Spleen (tissue), 7 donors: ENCODE measurements around the gene RGS7BP.

Experiments
- CTCF ChIP-seq, 11 experiments: fragments of 200-600 bp in 7 of 11; fragments of 450-650 bp in 4 of 11; sonication (generic) in 4 of 11; IDR thresholded peaks in 8 of 11; conservative IDR thresholded peaks in 3 of 11; 1 replicate in 7 of 11; 2 replicates in 4 of 11; pipeline versions ENCODE4 v1.4.0 to v1.8.0; 2016 to 2021; ENCODE audit warnings: antibody characterized with exemption in 11 of 11, inconsistent platforms in 4 of 11, mild to moderate bottlenecking in 1 of 11
- POLR2A ChIP-seq, 3 donors: fragments of 450-650 bp; IDR thresholded peaks; one replicate each; pipeline ENCODE4 v1.5.1; 2017; ENCODE audit warnings: antibody characterized with exemption in 3 of 3, mild to moderate bottlenecking in 1 of 3
- POLR2AphosphoS5 ChIP-seq, 3 donors: sonication (generic); formaldehyde crosslinking; IDR thresholded peaks; one replicate each; pipeline ENCODE4 v1.5.1; 2017; ENCODE audit warnings: antibody characterized with exemption in 3 of 3
- donor health status: DM: no; HTN: no; CAD: no; lungs with moderate emphysema.
- donor health status: DM: no; HTN: no; CAD: no.
- donor health status: DM: no; HTN: no; CAD: no.

- TF ChIP-seq POLR2AphosphoS5 (IDR thresholded peaks at IDR 0.05) (no peak), CTCF (IDR thresholded peaks at IDR 0.05 in 8 of 11, conservative IDR thresholded peaks at IDR 0.05 in 3 of 11) (no peak), POLR2A (IDR thresholded peaks at IDR 0.05) (no peak)
These were observed 148.1 kb downstream of the RGS7BP start for GRCh38 chr5:64653766-64654560.
